HG03108 (cell line): ENCODE measurements around the gene DCPS.
"Not testable (repeated sequence)": the region's sequence is repeated elsewhere in the genome, so short reads cannot be mapped to it uniquely, and the experiment has no call there.

Experiments
- ATAC-seq: cut with Tn5 transposase; IDR thresholded peaks from one replicate; pipeline ENCODE4 v1.9.1; 2021; ENCODE audit warnings: moderate library complexity; ENCODE audit not compliant: unreplicated experiment

Gene DCPS

DNA sequence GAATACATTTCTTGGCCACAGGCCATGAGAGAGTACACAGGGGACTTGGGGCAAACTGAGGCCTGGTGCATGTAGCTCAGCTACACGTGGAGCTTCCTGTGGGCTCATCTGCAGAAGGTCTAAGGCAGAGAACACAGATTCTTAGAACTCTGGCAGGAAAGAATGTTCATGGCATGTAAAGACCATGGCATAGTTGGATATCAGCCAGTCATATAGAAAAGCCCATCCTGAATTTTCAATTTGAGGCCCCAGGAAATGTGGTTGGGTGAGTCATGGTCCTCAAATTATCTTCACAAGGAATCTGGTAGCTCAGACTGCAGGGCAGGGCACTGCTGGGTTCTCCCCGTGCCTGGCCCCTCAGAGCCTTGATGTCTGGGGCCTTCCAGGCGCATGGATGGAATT lies 37.9 kb downstream of the DCPS start:
- no peak for ATAC-seq

DNA sequence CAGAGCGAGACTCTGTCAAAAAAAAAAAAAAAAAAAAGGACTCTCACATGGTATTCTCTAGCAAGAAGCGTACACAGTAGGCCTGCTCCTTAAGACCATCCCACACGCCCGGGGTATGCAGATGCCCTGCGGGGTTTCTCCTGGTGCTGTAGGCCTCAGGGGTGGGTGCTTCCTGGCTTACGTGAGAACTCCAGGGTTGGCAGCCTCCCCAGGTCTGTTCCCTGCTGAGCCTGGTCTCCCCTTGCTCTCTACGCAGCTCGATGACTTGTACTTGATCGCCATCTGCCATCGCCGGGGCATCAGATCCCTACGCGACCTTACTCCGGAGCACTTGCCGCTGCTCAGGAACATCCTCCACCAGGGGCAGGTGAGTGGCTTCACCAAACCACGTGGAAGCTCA lies 39.2 kb downstream of the DCPS start:
- ATAC-seq: no peak

DNA sequence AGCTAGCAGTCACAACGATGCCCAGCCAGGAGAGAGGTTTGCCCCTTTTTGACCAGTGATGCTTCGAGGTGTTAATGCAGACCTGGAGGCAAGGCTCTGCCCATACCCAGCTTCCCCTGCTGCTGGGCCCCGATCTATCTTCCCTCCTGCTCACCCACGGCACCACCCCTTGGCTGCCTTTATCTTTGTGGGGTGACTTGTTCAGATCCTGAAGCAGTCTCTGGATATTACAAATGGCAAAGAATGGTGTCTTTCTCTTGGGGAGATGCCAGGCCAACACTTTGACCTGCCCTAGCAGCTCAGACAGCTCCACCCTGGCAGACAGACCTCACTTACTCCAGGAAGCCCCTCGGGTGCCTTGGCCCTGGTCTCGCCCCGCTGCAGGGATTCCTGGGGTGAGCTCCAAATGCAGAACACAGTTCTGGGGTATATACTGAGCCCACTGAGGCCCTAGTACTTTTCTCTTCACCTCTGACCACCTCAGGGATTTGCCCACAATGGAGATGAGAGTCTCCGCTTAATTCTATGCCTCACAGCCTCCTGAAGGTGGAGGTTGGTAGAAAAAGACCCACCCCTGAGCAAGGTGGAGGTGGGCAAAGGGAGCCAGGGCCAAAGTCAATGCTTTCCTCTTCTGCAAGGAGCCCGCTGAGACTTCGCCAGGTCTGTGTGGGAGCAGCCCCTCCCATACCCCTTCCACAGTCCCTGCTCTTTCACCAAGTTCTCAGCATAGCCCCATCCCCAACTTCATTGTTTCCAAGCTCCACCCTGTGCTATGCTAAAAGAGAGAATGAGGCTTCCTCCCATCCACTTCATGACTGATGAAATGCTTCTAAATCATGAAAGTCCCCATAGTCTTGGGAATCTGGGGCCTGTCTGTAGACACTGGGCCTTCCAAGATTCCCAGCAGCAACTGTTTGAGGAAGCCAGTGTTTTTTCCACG lies 40.6 kb downstream of the DCPS start:
- no peak for ATAC-seq

DNA sequence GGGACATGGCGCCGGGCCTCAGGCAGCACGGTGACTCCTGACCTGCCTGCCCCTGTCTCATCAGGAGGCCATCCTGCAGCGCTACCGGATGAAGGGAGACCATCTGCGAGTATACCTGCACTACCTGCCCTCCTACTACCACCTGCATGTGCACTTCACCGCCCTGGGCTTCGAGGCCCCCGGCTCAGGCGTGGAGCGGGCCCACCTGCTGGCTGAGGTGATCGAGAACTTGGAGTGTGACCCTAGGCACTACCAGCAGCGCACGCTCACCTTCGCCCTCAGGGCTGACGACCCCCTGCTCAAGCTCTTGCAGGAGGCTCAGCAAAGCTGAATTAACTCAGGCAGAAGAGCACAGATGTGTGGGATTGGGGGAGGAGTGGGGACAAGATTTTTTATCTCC lies 41.4 kb downstream of the DCPS start:
- no peak for ATAC-seq

DNA sequence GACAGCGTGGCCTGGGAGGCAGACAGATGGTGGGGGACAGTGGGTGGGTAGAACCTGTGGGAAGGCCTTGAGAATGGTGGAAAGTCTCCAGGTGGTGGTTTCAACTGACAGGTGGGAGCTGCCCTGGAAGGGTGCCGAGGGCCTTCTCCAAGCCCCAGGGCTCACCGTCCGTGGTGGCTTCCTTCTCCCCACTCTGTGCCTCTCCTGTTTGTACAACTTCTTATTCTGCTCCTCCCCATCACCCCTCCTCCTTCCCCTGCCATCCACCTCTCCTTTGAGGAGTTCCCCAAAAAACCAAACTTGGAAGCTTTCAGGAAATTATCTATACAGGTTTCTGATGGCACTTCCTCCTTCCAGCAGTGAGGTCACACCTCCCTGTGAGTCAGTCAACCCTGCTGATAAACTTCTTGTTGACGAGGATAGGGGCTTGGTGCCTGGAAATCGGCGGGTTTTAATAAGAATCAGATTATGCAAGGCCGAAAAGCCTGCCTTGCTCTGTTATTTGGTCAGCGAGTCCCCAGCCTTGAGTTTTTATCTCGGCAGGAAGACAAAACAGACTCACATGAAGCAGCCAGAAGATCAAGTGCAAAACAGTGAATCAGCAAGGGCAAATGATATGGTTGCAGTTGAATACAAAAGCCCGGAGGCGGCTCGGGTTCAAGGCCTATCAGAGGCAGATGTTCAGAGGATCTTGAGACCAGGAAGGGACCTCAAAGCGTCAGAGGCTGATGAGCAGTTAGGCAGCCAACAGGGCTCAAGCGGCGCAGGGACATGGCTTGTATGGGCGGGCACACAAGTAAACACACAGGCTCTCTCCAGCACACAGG lies 42.1 kb downstream of the DCPS start:
- ATAC-seq: no peak

DNA sequence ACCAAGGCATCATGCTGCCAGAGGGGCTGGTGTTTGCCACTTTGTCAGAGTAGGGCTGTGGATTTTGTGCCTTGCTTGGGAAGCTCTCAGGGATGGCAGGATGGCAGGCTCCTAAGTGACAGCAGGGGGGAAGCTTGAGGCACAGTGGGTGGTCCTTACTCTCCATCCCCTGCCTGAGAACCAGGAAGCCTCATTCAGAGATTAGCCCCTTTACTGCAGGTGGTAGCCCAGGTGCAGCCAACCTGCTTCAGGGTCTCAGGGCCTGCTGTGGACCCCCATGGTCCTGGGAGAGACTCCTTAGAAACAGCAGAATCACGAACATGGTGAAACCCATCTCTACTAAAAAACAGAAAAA lies 42.7 kb downstream of the DCPS start:
- ATAC-seq: no peak

DNA sequence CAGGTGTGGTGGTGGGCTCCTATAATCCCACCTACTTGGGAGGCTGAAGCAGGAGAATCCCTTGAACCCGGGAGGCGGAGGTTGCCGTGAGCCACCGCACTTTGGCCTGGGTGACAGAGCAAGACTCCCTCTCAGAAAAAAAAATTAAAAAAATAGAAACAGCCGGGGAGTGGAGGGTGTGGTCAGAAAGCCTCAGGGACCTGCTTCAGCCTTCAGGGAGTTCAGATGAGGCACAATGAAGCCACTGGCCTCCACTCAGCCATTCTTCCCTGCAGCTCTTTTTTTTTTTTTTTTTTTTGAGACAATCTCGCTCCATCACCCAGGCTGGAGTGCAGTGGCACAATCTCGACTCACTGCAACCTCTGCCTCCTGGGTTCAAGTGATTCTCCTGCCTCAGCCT lies 43.1 kb downstream of the DCPS start:
- not testable (repeated sequence) for ATAC-seq

DNA sequence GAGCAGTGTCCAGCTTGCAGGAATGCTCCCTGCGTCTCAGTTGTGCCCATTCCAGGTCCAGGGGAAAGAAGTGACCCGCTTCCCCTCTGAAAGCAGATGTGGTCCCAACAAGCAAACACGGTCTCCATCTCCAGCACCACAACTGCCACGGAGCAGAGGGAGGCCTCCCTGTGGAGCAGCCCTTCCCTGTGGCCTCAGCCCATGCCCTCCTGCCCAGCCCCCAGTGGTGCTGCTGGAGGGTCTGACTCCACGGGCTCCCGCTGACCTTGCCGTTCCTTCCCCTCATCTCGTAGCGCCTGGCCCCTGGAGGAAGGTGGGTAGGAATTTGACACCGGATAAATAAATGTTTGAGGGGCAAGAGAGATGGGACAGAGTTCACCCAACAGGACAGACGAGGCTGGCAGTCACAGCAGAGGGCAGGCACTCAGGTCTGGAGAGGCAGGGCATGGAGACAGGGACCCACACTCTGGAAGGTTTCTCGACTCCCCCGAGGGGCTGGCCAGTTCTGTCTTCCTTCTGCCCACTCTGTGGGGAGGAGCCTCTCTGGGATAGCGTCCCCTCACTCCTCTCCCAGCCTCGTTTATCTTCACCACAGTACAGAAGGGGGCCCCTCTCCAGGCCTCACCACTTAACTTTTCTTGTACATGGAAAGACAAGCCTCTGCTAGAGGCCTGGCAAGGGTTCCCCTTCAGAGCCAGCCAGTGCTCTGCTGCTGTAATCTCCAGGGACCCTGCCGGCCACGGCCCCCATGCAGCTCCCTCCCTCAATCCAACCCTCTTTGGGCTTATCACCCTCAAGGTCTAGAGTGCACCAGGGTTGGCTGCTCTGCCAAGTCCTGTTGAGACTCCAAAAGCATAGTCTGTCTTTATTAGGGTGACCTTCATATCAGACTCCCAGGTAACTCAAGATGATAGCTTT lies 44.1 kb downstream of the DCPS start:
- no peak for ATAC-seq

DNA sequence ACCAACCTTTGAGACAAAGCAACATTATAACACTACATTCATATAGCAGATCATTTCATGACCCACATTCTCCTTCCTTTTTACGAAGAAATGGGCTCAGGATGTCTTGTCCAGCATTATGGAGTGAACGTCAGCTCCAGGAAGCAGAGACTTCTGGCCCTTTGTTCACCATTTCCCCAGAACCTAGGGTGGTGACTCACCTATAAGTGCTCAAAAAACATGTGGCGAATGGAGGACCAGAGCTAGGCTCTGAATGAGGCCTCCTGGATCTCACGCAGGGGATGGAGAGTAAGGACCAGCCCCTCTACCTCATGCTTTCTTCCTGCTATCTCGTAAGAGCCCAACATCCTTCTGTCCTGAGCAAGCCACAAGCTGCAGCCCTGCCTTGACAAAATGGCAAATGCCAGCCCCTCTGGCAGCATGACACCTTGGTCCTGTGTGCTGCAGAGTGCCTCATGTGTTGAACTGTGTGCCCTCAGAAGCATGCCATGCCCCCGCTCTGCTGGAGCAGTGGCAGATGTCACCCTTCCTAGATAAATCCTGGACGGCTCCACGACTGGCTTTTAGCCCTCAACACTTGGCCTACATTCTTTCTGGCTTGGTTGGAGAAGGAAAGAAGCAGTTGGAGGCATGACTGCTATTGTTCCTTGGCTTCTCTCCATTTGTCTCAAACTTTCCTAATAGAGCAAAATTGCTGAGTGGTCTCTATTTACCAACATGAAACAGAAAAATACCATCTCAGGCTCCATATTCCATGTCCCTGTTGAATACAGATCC lies 45.1 kb downstream of the DCPS start:
- ATAC-seq: no peak

DNA sequence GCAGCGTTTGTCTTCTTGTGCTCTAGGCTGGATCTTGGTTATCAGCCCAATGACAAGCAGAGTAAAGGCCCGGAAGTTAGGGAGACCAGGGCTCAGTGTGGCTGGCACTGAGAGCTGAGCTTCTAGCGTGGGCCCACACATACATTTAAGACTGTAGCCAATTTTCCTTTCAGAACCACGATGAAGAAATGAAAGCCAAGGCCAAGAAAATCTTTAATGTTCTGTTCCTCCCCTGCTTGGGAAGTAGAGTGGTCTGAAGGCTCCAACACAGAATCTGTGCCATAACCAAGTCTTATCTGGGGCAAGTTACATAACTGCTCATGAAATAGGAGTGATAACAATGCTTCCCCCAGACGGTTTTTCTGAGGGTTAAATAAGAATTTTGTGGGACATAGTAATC lies 47.0 kb downstream of the DCPS start:
- no peak for ATAC-seq

DNA sequence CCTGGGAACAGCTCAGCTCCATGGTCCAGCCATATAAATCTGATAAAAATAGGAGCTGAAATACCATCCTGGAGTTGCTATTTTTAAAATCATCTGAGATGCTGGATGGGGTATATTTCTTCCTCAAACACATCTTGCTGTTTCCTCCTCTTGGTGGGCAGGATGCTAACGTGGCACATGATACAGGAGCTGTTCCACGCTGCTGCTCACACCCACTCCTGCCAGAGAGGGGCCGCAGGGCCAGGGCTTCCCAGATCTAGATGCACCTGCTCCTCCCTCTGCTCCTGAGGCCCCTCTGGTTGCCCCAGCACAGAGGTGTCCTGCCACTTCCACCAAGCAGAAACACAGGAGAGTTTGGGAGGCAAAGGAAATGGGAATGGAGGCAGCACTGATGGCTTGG lies 48.3 kb downstream of the DCPS start:
- ATAC-seq: no peak

DNA sequence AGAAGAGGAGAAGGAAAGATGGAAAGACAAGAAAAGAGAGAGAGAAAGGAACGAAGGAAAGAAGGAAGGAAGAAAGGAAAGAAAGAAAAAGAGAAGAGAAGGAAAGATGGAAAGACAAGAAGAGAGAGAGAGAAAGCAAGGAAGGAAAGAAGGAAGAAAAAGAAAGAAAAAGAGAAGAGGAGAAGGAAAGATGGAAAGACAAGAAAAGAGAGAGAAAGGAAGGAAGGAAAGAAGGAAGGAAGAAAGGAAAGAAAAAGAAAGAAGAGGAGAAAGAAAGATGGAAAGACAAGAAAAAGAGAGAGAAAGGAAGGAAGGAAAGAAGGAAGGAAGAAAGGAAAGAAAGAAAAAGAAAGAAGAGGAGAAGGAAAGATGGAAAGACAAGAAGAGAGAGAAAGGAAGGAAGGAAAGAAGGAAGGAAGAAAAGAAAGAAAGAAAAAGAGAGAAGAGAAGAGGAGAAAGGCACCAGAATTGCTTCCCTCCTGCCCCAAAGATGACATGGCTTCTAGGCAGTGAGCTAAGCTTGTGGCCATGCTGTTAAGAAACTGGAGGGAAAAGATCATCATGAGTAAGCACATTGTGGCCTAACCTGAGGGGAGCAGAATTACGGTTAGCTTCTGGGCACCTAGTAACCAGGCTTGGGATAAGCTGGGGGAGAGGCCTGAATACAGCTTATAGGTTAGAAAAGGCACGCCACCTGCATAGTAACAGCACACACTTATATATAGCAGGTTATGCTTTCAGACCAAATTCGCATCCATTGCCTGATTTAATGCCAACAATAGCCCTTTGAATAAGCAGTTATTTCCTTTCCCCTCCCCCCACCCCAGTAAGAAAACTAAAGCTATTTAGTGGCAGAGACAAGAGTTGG lies 49.3 kb downstream of the DCPS start:
- ATAC-seq: no peak

DNA sequence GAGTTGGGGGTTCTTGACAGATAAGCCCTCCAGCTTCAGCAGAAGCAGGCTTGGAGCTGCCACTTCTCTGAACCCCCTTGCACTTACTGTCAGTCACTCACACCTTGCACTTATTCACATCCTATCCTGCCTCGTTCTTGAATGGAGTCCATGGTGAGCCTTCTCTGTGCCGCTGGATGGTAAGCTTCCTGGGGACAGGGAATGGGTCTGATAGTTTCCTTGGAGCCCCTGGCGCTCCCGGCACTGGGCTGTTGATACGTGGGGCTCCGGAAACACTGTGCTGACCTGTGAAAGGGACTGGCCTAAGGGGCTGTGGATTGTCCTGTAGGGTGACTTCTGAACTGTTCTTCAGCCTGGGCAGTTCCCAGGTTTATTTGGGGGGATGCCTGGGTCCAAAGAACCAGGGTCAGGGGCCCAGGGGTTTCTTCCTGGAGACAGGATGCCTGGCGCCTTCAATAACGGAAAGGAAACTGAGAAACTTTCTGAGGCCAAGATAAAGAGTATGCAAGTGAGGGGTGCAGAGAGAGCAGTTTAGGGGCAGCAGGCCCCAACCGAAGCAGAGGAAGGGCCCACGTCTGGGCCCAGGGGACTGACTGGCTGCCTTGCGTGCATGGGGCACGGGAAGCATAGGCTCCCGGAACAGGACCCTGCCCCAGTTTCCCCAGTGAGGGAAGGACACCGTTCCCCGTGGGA lies 50.9 kb downstream of the DCPS start:
- ATAC-seq: peak; percentile 34

DNA sequence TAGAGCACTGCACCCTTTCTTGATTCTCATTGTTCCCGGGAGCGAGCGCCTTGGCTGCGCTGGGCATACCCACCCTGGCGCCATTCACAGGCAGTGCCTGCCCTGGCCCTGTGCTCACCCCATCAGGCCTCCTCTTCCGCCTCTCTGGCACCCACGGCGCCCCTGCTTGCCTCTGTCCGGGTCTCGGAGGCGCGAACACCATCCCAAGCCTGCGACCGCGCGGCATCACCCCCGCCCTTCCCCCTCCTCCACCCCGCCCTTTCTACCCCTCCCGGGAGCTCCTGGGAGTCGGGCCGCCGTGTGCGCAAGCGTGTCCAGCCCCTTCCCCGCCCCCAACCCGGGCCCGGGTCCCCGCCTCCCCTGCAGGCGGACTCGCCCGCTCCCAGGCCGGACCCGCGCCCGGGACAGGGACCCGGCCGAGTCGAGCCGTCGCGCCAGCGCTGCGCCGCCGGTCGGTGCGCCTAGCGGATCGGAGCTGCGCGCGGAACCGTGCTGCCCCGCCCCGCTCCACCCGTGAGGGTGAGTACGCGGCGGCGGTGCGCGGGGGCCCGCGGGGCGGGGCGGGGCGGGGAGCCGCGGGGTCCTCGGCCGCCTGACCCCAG lies 51.6 kb downstream of the DCPS start, which contains the start of gene ST3GAL4:
Gene ST3GAL4, plus strand, starts transcription at position 363 of the 602 bp plus-strand sequence. CDS start 50,470 bp downstream, outside the sequence.
- ATAC-seq: peak; percentile 67

DNA sequence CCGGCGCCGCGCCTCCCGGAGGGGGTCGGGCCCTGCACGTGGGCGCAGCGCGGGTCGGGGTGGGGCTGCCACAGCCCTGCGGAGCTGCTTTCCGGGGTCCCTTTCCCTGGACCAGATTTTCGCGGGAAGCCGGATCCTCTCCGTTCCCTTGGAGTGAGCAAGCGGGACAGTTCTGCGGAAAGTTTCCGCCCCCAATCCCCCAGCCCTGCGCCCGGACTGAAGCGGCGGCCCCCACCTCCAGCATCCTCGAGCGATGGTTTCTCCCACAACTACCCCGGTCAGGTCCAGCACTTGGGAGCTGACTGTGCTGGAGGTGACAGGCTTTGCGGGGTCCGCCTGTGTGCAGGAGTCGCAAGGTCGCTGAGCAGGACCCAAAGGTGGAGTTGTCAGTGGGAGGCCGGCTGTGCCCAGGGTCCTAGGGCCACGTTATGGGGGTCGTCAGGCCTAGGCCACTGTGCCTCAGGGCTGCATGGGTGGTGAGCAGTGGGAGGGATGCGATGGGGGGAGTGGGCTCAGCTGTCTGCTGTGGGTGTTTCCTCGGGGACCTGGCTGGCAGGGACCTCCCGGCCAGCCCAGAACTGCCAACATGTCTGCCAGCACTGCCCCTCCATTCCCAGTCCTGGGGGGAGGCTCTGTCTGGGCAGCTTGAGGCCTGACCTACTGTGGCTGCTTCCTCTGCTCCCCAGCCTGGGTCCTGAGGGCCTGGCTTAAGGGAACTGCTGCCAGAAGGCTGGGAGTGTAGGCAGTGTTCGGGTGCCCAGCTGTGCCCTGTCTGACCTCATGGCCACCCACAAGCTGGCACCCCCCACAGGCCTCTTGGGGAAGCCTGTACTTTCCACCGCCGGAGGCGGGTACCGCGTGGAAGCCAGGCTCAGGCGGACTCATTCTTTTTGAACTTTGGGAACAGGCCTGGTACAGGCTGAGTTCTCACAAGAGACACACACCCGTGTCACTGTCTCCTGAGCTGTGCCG lies 52.4 kb downstream of the DCPS start:
- peak; percentile 9 for ATAC-seq

DNA sequence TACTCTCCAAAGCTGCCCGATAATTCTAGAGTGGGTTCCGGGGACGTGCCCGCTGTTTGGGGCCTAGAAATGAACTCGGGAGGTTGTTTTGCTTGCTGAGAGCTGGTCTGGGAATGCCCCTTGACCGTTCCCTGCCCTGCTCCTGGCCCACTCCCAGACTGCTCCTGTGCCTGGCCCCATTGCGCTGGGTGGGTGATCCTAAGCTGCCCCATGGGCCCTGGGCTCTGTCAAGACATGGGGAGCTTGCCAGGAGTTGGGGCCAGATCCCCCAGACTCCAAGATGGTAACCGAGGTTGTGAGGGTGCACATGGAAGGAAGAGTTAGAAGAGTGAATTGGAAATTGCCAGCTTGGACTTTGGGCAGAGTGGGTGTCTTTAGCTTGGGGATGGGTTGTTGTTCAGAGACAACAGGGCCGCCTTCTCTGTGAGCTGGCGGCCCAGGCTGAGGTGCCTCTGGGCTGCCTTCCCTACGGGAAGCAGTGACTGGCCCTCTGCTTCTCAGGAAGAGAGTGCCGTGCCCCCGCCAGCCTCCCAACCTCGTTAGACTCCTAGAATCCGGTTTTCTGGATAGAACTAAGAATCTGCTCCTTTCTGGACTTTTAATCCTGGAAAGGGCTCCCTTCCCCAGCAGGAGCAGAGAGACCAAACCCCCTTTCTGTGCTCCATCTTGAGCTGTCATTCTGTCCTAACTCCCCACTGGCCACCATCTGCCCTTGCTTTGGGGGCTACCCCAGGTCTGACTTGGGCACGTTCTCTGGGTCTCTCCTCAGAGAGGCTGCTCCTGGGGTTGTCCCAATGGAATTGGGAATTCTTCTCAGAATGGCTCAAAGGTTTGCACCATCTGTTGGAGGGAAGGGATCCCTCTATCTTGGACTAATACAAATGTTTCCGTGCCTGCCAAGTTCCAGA lies 53.4 kb downstream of the DCPS start:
- ATAC-seq: no peak
